ENCODE measurements around the gene SSC4D.

SSC4D gene

DNA sequence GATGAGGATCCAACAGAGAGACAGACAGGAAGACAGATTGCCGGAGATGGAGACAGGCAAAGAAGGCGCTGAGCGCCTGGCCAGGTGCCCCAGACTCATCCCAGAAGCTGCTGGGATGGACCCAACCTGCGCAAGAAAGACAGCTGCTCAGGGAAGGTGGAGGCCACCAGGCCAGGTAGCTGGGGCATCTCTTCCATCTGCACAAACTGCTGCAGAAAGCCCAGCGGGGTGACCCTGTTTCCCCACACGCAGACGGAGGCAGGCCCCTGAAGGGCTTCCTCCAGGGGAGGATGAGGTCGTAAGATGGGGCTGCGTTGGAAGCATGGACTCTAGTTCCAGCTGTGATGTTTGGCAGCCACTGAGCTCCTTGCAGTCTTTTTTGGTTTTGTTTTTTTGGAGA, 34.2 kb downstream of the SSC4D start:
- H3K4me1 ChIP-seq (ENCODE audit: control insufficient read depth, low read length) = peaks cover 25% of the 10 kb centered on the region
- no peak overlapping the region for H3K27ac ChIP-seq (ENCODE audit: low read depth, low read length)

DNA sequence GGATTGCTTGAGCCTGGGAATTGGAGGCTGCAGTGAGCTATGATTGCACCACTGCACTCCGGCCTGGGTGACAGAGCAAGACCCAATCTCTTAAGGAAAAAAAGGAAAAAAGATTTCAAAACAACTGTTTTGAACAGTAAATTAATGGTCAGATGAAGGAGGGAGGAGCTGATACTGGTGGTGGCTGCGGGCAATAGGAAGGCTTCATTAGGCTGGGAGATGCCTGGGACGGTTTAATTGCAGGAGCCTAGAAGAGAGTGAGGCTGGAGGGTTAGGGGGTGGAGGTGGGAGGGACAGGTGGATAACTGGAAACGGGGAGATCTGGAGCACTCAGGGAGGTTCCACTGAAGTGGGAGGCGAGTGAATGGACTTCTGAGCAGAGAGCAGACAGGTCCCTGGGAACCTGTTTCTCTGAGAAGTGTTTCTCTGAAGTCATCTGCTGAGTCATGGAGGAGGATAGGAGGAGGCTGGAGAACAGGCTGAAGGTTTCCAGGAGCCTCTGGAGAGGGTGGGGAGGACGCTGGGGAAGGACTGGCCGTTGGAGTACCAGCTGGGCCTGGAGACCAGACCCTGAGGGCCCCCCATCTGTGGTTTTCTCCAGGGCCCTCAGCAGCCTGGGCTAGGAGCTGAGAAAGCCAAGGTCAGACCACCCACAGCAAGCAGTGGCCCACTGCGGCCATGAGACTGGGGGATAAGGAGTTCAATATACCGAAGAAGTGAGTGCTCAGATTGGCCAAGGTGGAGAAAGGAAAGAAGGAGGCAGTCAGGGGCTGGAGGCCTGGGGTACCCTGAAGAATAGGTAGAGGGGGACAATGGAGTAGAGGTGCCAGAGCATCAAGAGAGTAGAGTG, 36.3 kb downstream of the SSC4D start:
- Histone ChIP-seq H3K9me2 (replicated peaks; ENCODE audit: control insufficient read depth, low read length) (no peaks in the 10 kb centered on the region), H3K4me2 (ENCODE audit: low read length) (no peak overlapping the region), H3K4me1 (ENCODE audit: control insufficient read depth, low read length) (peaks cover 12% of the 10 kb centered on the region), H3K27ac (ENCODE audit: low read depth, low read length) (no peak overlapping the region), H3K27me3 (ENCODE audit: control insufficient read depth, low read length) (peaks cover 36% of the 10 kb centered on the region; the same call in 1 of the 2 replicates), H3K36me3 (ENCODE audit: control insufficient read depth, low read length) (no peaks in the 10 kb centered on the region), H3K4me3 (ENCODE audit: low read length) (no peak overlapping the region), H4K20me1 (ENCODE audit: control insufficient read depth, insufficient read depth, low read depth, low read length) (0 out of 2 replicates have a peak, but pooled peaks cover 4% of the 10 kb centered on the region), H3K9me3 (ENCODE audit: control insufficient read depth, insufficient read depth, low read length) (no peaks in the 10 kb centered on the region), H3K79me2 (ENCODE audit: control insufficient read depth, low read length) (no peaks in the 10 kb centered on the region), H3F3A (ENCODE audit: control insufficient read depth, insufficient read depth) (no peaks in the 10 kb centered on the region)
- TF ChIP-seq, protein P1, sequence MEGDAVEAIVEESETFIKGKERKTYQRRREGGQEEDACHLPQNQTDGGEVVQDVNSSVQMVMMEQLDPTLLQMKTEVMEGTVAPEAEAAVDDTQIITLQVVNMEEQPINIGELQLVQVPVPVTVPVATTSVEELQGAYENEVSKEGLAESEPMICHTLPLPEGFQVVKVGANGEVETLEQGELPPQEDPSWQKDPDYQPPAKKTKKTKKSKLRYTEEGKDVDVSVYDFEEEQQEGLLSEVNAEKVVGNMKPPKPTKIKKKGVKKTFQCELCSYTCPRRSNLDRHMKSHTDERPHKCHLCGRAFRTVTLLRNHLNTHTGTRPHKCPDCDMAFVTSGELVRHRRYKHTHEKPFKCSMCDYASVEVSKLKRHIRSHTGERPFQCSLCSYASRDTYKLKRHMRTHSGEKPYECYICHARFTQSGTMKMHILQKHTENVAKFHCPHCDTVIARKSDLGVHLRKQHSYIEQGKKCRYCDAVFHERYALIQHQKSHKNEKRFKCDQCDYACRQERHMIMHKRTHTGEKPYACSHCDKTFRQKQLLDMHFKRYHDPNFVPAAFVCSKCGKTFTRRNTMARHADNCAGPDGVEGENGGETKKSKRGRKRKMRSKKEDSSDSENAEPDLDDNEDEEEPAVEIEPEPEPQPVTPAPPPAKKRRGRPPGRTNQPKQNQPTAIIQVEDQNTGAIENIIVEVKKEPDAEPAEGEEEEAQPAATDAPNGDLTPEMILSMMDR (IDR thresholded peaks at IDR 0.05; ENCODE audit: low read depth, low read length, poor library complexity, severe bottlenecking) = no peak
- no peak for TF ChIP-seq EZH2phosphoT487 (IDR thresholded peaks at IDR 0.05; ENCODE audit: borderline replicate concordance, low read length)

More for the DNA sequence above, 34.2 kb downstream of the SSC4D start:
- TF ChIP-seq, protein P1 (IDR thresholded peaks at IDR 0.05; ENCODE audit: low read depth, low read length, poor library complexity, severe bottlenecking) = no peak
- TF ChIP-seq EZH2phosphoT487 (IDR thresholded peaks at IDR 0.05; ENCODE audit: borderline replicate concordance, low read length) = no peak
- Histone ChIP-seq H3K4me3 (ENCODE audit: low read length) (no peak overlapping the region), H3K4me2 (ENCODE audit: low read length) (no peak overlapping the region), H3K9me2 (replicated peaks; ENCODE audit: control insufficient read depth, low read length) (no peaks in the 10 kb centered on the region), H3K27me3 (ENCODE audit: control insufficient read depth, low read length) (peaks cover 25% of the 10 kb centered on the region; the same call in 1 of the 2 replicates), H3F3A (ENCODE audit: control insufficient read depth, insufficient read depth) (no peaks in the 10 kb centered on the region; the same call in 1 of the 2 replicates), H3K36me3 (ENCODE audit: control insufficient read depth, low read length) (no peaks in the 10 kb centered on the region), H4K20me1 (ENCODE audit: control insufficient read depth, insufficient read depth, low read depth, low read length) (0 out of 2 replicates have a peak, but pooled peaks cover 4% of the 10 kb centered on the region), H3K9me3 (ENCODE audit: control insufficient read depth, insufficient read depth, low read length) (no peaks in the 10 kb centered on the region), H3K79me2 (ENCODE audit: control insufficient read depth, low read length) (no peaks in the 10 kb centered on the region)

DNA sequence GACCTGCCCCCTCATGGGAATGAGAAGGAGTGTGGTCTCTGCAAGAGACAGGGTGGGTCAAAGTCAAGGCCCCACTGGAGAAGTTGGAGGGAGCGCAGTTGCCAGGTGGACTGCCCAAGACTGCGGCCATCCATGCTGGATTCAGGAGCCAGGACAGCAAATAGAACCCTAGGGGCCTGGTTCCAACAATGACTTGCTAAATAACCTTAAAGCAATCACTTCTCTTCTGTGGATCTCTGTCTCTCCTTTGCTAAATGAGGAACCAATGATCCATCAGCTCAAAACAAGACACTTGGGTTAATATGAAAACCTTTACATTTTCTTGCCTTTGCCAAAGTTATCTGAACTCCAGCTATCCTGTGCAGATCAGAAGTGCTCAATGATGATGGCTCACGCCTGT, 38.1 kb downstream of the SSC4D start:
- no peaks in the 10 kb centered on the region for H3K4me1 ChIP-seq (ENCODE audit: control insufficient read depth, low read length)
- H4K20me1 ChIP-seq (ENCODE audit: control insufficient read depth, insufficient read depth, low read depth, low read length) = 0 out of 2 replicates have a peak, but pooled peaks cover 4% of the 10 kb centered on the region
- no peaks in the 10 kb centered on the region for H3K79me2 ChIP-seq (ENCODE audit: control insufficient read depth, low read length)
- TF ChIP-seq EZH2phosphoT487 (IDR thresholded peaks at IDR 0.05; ENCODE audit: borderline replicate concordance, low read length) = no peak
- TF ChIP-seq, protein P1 (IDR thresholded peaks at IDR 0.05; ENCODE audit: low read depth, low read length, poor library complexity, severe bottlenecking) = no peak
- peaks cover 40% of the 10 kb centered on the region for H3K27me3 ChIP-seq (ENCODE audit: control insufficient read depth, low read length)
- H3K27ac ChIP-seq (ENCODE audit: low read depth, low read length) = no peak overlapping the region
- no peaks in the 10 kb centered on the region for H3K36me3 ChIP-seq (ENCODE audit: control insufficient read depth, low read length)
- no peaks in the 10 kb centered on the region for H3K9me3 ChIP-seq (ENCODE audit: control insufficient read depth, insufficient read depth, low read length)
- no peak overlapping the region for H3K4me3 ChIP-seq (ENCODE audit: low read length)
- H3F3A ChIP-seq (ENCODE audit: control insufficient read depth, insufficient read depth) = no peaks in the 10 kb centered on the region
- no peaks in the 10 kb centered on the region for H3K9me2 ChIP-seq (replicated peaks; ENCODE audit: control insufficient read depth, low read length)
- no peak overlapping the region for H3K4me2 ChIP-seq (ENCODE audit: low read length)

All from DOHH2 (cell line).